Stimulated activated CD4-positive, alpha-beta T cell treated with anti-CD3 and anti-CD28 coated beads, TNF-alpha, amount 100 ng/mL, for 24 hours (primary cell): ENCODE data around the gene RPS18.
"Not testable (repeated sequence)": the region's sequence is repeated elsewhere in the genome, so short reads cannot be mapped to it uniquely, and the experiment has no call there.

ENCODE experiments used
- DNase-seq, 3 experiments: peaks; one replicate each; pipeline ENCODE4 v3.0.0-alpha.2; 2020; ENCODE audit warnings: low read depth in 3 of 3

Gene RPS18

GRCh38 chr6:33272275-33273128, 627 bp downstream of the RPS18 start:
- no peak for DNase-seq

GRCh38 chr6:33273129-33273923, 1.5 kb downstream of the RPS18 start:
- DNase-seq, result no peak

- no peak for DNase-seq
Measured at GRCh38 chr6:33273924-33274902, 2.3 kb downstream of the RPS18 start.

GRCh38 chr6:33275795-33276580, 4.1 kb downstream of the RPS18 start:
- not testable (repeated sequence) for DNase-seq

GRCh38 chr6:33276581-33276863, 4.6 kb downstream of the RPS18 start:
- no peak for DNase-seq

GRCh38 chr6:33276864-33277662, 5.2 kb downstream of the RPS18 start, which contains the start of gene B3GALT4:
TSS of gene B3GALT4 (plus strand) at chr6:33277123. CDS start at chr6:33277420, 297 bp downstream.
- DNase-seq, result peak; percentile 48 to 85 (median 68)

GRCh38 chr6:33277663-33278391, 6.0 kb downstream of the RPS18 start:
- peak in 1 of 3 experiments; percentile 29 for DNase-seq

- DNase-seq, result no peak
Measured at GRCh38 chr6:33278392-33278741, 6.5 kb downstream of the RPS18 start.

- no peak for DNase-seq
Measured at GRCh38 chr6:33278810-33279209, 6.9 kb downstream of the RPS18 start.

- DNase-seq, result no peak
Measured at GRCh38 chr6:33279257-33279695, 7.4 kb downstream of the RPS18 start.

- no peak for DNase-seq
Measured at GRCh38 chr6:33279971-33280511, 8.2 kb downstream of the RPS18 start.

GRCh38 chr6:33280539-33280938, 8.7 kb downstream of the RPS18 start:
- no peak for DNase-seq

- not testable (repeated sequence) for DNase-seq
Measured at GRCh38 chr6:33285214-33285613, 13.3 kb downstream of the RPS18 start.

GRCh38 chr6:33286946-33287914, 15.4 kb downstream of the RPS18 start:
- no peak for DNase-seq

- no peak for DNase-seq
Measured at GRCh38 chr6:33288141-33288920, 16.5 kb downstream of the RPS18 start.

GRCh38 chr6:33288921-33289783, 17.3 kb downstream of the RPS18 start, which contains the start of the genes PFDN6 and WDR46:
TSS of gene PFDN6 (plus strand) at chr6:33289601. CDS start at chr6:33289857, 256 bp downstream.
TSS of gene WDR46 (minus strand) at chr6:33289239. CDS start at chr6:33289170, 69 bp downstream.
- DNase-seq, result peak; percentile 58 to 75 (median 69)
